Neural progenitor cell (in vitro differentiated cells): ENCODE results near the gene HIC1.

Experiments
- EZH2phosphoT487 ChIP-seq: fragments of 200-600 bp; sonication (generic); IDR thresholded peaks from 2 replicates; pipeline ENCODE4 v1.6.1; 2017; ENCODE audit warnings: antibody characterized with exemption
- TF ChIP-seq, protein P1 (sequence below): fragments of 200-600 bp; sonication (generic); IDR thresholded peaks from 2 replicates; pipeline ENCODE4 v1.5.1; 2017; ENCODE audit warnings: antibody characterized with exemption, mild to moderate bottlenecking

DNA sequence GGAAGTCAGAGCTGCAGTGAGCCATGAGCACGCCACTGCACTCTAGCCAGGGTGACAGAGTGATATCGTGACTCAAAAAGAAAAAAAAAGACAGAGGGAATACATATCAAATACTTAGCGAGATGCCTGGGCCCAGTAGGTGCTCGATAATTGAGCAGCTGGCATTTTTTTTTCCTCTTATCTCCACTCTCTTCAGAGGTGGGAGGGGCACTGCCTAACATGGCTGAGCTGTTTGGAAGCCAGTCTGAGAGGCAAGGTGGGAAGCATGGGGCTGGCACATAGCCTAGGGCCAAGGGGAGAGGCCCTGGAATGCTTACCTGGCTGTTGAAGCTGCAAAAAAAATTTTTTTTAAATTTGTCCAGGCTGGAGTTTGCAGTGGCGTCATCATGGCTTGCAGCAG lies 38.4 kb downstream of the HIC1 start:
- no peak for TF ChIP-seq EZH2phosphoT487
- TF ChIP-seq, protein P1, sequence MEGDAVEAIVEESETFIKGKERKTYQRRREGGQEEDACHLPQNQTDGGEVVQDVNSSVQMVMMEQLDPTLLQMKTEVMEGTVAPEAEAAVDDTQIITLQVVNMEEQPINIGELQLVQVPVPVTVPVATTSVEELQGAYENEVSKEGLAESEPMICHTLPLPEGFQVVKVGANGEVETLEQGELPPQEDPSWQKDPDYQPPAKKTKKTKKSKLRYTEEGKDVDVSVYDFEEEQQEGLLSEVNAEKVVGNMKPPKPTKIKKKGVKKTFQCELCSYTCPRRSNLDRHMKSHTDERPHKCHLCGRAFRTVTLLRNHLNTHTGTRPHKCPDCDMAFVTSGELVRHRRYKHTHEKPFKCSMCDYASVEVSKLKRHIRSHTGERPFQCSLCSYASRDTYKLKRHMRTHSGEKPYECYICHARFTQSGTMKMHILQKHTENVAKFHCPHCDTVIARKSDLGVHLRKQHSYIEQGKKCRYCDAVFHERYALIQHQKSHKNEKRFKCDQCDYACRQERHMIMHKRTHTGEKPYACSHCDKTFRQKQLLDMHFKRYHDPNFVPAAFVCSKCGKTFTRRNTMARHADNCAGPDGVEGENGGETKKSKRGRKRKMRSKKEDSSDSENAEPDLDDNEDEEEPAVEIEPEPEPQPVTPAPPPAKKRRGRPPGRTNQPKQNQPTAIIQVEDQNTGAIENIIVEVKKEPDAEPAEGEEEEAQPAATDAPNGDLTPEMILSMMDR: no peak
